Neural cell (in vitro differentiated cells): ENCODE data around the gene CLIC4. TPM values are rescaled to one million over a fixed set of nuclear protein-coding genes. Genes with fewer than 3 reads are reported as not detected.

Experiments
- H2AFZ ChIP-seq: fragments of 200-600, 300-800 bp; sonication (generic), shearing (Covaris generic); 2 replicates; pipeline ENCODE4 v1.6.0; 2014; ENCODE audit warnings: low read depth, mild to moderate bottlenecking, antibody characterized with exemption, low read length, moderate library complexity
- H3F3A ChIP-seq: fragments of 200-600 bp; shearing (Covaris generic); 2 replicates; pipeline ENCODE4 v1.6.1; 2016; ENCODE audit warnings: mild to moderate bottlenecking, moderate library complexity, mixed read lengths, antibody characterized with exemption, low read length; ENCODE audit not compliant: insufficient read depth, poor library complexity, severe bottlenecking
- H3K27ac ChIP-seq: fragments of 200-600, 300-800 bp; sonication (generic), shearing (Covaris generic); 2 replicates; pipeline ENCODE4 v1.5.1; 2014; ENCODE audit warnings: mild to moderate bottlenecking, low read length, moderate library complexity
- H3K27me3 ChIP-seq: fragments of 300-800, 200-600 bp; sonication (generic), shearing (Covaris generic); 2 replicates; pipeline ENCODE4 v1.6.0; 2014; ENCODE audit warnings: mild to moderate bottlenecking, low read depth, low read length, moderate library complexity; ENCODE audit not compliant: insufficient read depth
- H3K36me3 ChIP-seq: fragments of 300-800, 200-600 bp; sonication (generic), shearing (Covaris generic); 2 replicates; pipeline ENCODE4 v1.5.1; 2014; ENCODE audit warnings: mild to moderate bottlenecking, antibody characterized with exemption, low read length, moderate library complexity; ENCODE audit not compliant: insufficient read depth
- H3K4me2 ChIP-seq: fragments of 300-800, 200-600 bp; sonication (generic), shearing (Covaris generic); 2 replicates; pipeline ENCODE4 v1.6.0; 2014; ENCODE audit warnings: mild to moderate bottlenecking, low read length
- H3K4me3 ChIP-seq: fragments of 300-800, 200-600 bp; sonication (generic), shearing (Covaris generic); 2 replicates; pipeline ENCODE4 v1.5.1; 2014; ENCODE audit warnings: mild to moderate bottlenecking, low read length, moderate library complexity
- H3K79me2 ChIP-seq: fragments of 200-600 bp; shearing (Covaris generic); replicated peaks from 2 replicates; pipeline ENCODE4 v1.6.0; 2014; ENCODE audit warnings: mild to moderate bottlenecking, low read length, moderate library complexity; ENCODE audit not compliant: insufficient read depth
- H3K9ac ChIP-seq: fragments of 300-800, 200-600 bp; sonication (generic), shearing (Covaris generic); 2 replicates; pipeline ENCODE4 v1.6.1; 2016; ENCODE audit warnings: mild to moderate bottlenecking, low read length, mixed read lengths
- H3K9me2 ChIP-seq: fragments of 200-600 bp; shearing (Covaris generic); 2 replicates; pipeline ENCODE4 v1.6.1; 2016; ENCODE audit warnings: mild to moderate bottlenecking, low read length, mixed read lengths; ENCODE audit not compliant: insufficient read depth
- H3K9me3 ChIP-seq: fragments of 200-600, 300-800 bp; sonication (generic), shearing (Covaris generic); 2 replicates; pipeline ENCODE4 v1.6.1; 2016; ENCODE audit warnings: mild to moderate bottlenecking, mixed run types, low read length, moderate library complexity, mixed read lengths
- H4K20me1 ChIP-seq: fragments of 200-600 bp; shearing (Covaris generic); 2 replicates; pipeline ENCODE4 v1.6.1; 2016; ENCODE audit warnings: mild to moderate bottlenecking, mixed run types; ENCODE audit not compliant: insufficient read depth
- EP300 ChIP-seq: fragments of 450-650 bp; conservative IDR thresholded peaks from 2 replicates; pipeline ENCODE4 v1.6.1; 2014; ENCODE audit warnings: antibody characterized with exemption, mild to moderate bottlenecking, moderate library complexity; ENCODE audit not compliant: poor library complexity, severe bottlenecking
- EZH2 ChIP-seq: fragments of 200-600, 300-800 bp; shearing (Covaris generic), sonication (generic); IDR thresholded peaks from 2 replicates; pipeline ENCODE4 v1.6.1; 2014; ENCODE audit warnings: antibody characterized with exemption, low read length, borderline replicate concordance, mild to moderate bottlenecking; ENCODE audit not compliant: insufficient read depth, poor library complexity, severe bottlenecking
- MXI1 ChIP-seq: fragments of 450-650 bp; conservative IDR thresholded peaks from 2 replicates; pipeline ENCODE4 v1.6.1; 2014; ENCODE audit warnings: antibody characterized with exemption, mild to moderate bottlenecking; ENCODE audit not compliant: poor library complexity, severe bottlenecking
- POLR2AphosphoS5 ChIP-seq: IDR thresholded peaks from 2 replicates; pipeline ENCODE4 v1.6.1; 2012
- RAD21 ChIP-seq: fragments of 450-650 bp; conservative IDR thresholded peaks from 2 replicates; pipeline ENCODE4 v1.6.1; 2014; ENCODE audit warnings: antibody characterized with exemption, mild to moderate bottlenecking, moderate library complexity
- SMC3 ChIP-seq: fragments of 450-650 bp; conservative IDR thresholded peaks from 2 replicates; pipeline ENCODE4 v1.6.1; 2014; ENCODE audit warnings: antibody characterized with exemption, mild to moderate bottlenecking, moderate library complexity; ENCODE audit not compliant: poor library complexity
- TAF1 ChIP-seq: IDR thresholded peaks from 2 replicates; pipeline ENCODE4 v1.6.1; 2012; ENCODE audit warnings: low read depth
- polyA plus RNA-seq: library from polyadenylated mRNA; depleted of rRNA; stranded (reverse); fragments of >200 nt; gene quantifications from 2 replicates; pipeline ENCODE4 v1.2.3, GENCODE V29; 2014
- TF ChIP-seq, protein P1 (sequence below): IDR thresholded peaks from 2 replicates; pipeline ENCODE4 v1.6.1; 2012; ENCODE audit warnings: borderline replicate concordance
- TF ChIP-seq, protein P2 (sequence below): fragments of 450-650 bp; IDR thresholded peaks from 2 replicates; pipeline ENCODE4 v1.5.1; 2014; ENCODE audit warnings: antibody characterized with exemption, mild to moderate bottlenecking, moderate library complexity; ENCODE audit not compliant: poor library complexity, severe bottlenecking

Gene CLIC4
- polyA plus RNA-seq, 1 donor from 2014 or later: 133 TPM

DNA sequence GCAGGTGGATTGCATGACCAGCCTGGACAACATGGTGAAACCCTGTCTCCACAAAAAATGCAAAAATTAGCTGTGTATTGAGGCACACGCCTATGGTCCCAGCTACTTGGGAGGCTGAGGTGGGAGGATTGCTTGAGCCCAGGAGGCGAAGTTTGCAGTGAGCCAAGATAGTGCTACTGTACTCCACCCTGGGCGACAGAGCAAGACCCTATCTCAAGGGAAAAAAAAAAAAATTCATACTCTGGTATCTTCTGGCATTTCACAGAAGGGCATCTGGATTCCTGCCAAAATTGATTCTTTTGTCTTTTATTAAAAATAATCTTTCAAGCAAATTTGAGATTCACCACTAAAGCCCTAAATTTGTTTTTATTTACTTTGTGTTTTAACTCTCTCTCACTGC lies 19.2 kb downstream of the CLIC4 start:
- Histone ChIP-seq H3K79me2 (peaks cover 60% of the 10 kb centered on the region), H3F3A (no peaks in the 10 kb centered on the region), H4K20me1 (no peaks in the 10 kb centered on the region), H3K27me3 (no peaks in the 10 kb centered on the region), H3K4me2 (no peak overlapping the region), H2AFZ (no peak overlapping the region), H3K9me2 (no peaks in the 10 kb centered on the region), H3K9me3 (no peaks in the 10 kb centered on the region), H3K4me3 (no peak overlapping the region), H3K36me3 (no peaks in the 10 kb centered on the region), H3K9ac (no peak overlapping the region), H3K27ac (no peak overlapping the region)
- TF ChIP-seq RAD21 (no peak), EZH2 (no peak), POLR2AphosphoS5 (no peak), EP300 (no peak), TAF1 (no peak), SMC3 (no peak), MXI1 (no peak)
- TF ChIP-seq, protein P1, sequence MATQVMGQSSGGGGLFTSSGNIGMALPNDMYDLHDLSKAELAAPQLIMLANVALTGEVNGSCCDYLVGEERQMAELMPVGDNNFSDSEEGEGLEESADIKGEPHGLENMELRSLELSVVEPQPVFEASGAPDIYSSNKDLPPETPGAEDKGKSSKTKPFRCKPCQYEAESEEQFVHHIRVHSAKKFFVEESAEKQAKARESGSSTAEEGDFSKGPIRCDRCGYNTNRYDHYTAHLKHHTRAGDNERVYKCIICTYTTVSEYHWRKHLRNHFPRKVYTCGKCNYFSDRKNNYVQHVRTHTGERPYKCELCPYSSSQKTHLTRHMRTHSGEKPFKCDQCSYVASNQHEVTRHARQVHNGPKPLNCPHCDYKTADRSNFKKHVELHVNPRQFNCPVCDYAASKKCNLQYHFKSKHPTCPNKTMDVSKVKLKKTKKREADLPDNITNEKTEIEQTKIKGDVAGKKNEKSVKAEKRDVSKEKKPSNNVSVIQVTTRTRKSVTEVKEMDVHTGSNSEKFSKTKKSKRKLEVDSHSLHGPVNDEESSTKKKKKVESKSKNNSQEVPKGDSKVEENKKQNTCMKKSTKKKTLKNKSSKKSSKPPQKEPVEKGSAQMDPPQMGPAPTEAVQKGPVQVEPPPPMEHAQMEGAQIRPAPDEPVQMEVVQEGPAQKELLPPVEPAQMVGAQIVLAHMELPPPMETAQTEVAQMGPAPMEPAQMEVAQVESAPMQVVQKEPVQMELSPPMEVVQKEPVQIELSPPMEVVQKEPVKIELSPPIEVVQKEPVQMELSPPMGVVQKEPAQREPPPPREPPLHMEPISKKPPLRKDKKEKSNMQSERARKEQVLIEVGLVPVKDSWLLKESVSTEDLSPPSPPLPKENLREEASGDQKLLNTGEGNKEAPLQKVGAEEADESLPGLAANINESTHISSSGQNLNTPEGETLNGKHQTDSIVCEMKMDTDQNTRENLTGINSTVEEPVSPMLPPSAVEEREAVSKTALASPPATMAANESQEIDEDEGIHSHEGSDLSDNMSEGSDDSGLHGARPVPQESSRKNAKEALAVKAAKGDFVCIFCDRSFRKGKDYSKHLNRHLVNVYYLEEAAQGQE: no peak
- TF ChIP-seq, protein P2, sequence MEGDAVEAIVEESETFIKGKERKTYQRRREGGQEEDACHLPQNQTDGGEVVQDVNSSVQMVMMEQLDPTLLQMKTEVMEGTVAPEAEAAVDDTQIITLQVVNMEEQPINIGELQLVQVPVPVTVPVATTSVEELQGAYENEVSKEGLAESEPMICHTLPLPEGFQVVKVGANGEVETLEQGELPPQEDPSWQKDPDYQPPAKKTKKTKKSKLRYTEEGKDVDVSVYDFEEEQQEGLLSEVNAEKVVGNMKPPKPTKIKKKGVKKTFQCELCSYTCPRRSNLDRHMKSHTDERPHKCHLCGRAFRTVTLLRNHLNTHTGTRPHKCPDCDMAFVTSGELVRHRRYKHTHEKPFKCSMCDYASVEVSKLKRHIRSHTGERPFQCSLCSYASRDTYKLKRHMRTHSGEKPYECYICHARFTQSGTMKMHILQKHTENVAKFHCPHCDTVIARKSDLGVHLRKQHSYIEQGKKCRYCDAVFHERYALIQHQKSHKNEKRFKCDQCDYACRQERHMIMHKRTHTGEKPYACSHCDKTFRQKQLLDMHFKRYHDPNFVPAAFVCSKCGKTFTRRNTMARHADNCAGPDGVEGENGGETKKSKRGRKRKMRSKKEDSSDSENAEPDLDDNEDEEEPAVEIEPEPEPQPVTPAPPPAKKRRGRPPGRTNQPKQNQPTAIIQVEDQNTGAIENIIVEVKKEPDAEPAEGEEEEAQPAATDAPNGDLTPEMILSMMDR: no peak

DNA sequence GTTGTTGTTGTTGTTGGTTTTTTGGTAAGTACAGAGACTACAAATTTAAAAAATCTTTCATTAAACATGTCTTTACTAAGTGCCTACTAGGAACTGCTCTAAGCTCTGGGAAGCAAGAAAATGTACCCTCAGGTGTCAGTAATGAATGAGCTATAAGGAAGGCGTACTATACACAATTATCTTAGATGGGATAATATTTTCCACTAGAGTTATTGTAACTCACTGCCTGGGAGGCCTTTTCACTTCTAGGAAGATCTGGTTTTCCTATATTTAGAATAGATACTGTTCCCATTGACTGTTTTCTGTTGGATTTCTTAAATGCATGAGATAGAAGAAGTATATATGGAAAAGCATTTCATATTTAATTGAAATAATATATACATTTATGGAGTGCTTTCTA lies 19.6 kb downstream of the CLIC4 start:
- Histone ChIP-seq H3K4me3 (no peak overlapping the region), H4K20me1 (no peaks in the 10 kb centered on the region), H3K9me2 (no peaks in the 10 kb centered on the region), H3K27ac (no peak overlapping the region), H3K9ac (no peak overlapping the region), H3K79me2 (peaks cover 56% of the 10 kb centered on the region), H2AFZ (no peak overlapping the region), H3K4me2 (no peak overlapping the region), H3F3A (no peaks in the 10 kb centered on the region), H3K9me3 (no peaks in the 10 kb centered on the region), H3K36me3 (no peaks in the 10 kb centered on the region), H3K27me3 (no peaks in the 10 kb centered on the region)
- no peak for TF ChIP-seq TAF1
- TF ChIP-seq, protein P1: no peak
- TF ChIP-seq RAD21: no peak
- no peak for TF ChIP-seq EZH2
- no peak for TF ChIP-seq EP300
